Mesothelial cell of epicardium (in vitro differentiated cells): ENCODE measurements around the gene FAM3D. TPM values are rescaled to one million over a fixed set of nuclear protein-coding genes. Genes with fewer than 3 reads are reported as not detected.

Source experiments
- DNase-seq, 2 experiments: peaks; one replicate each; pipeline ENCODE4 v3.0.0; 2021; ENCODE audit warnings: low spot score in 2 of 2; ENCODE audit not compliant: unreplicated experiment in 2 of 2
- H3K27ac Mint-ChIP-seq: 2 replicates; pipeline ENCODE4 v1.8.0; 2021; ENCODE audit warnings: mixed read lengths
- H3K27me3 Mint-ChIP-seq: 2 replicates; pipeline ENCODE4 v1.8.0; 2021; ENCODE audit warnings: low read depth, mixed read lengths
- H3K36me3 Mint-ChIP-seq: 2 replicates; pipeline ENCODE4 v1.8.0; 2021; ENCODE audit warnings: mixed read lengths
- H3K4me1 Mint-ChIP-seq: 2 replicates; pipeline ENCODE4 v1.8.0; 2021; ENCODE audit warnings: mixed read lengths
- H3K4me3 Mint-ChIP-seq: 2 replicates; pipeline ENCODE4 v1.8.0; 2021; ENCODE audit warnings: mild to moderate bottlenecking, moderate library complexity, mixed read lengths
- H3K9me3 Mint-ChIP-seq: 2 replicates; pipeline ENCODE4 v1.8.0; 2021; ENCODE audit warnings: mixed read lengths
- total RNA-seq: library from RNA; stranded (reverse); gene quantifications from 3 replicates; pipeline ENCODE4 v1.2.1, GENCODE V29; 2021
- TF ChIP-seq, protein P1 (sequence below): fragments of 200-600 bp; sonication (generic); IDR thresholded peaks from one replicate; pipeline ENCODE4 v1.5.0; 2021; ENCODE audit warnings: antibody characterized with exemption; ENCODE audit not compliant: unreplicated experiment

FAM3D gene
- total RNA-seq, 1 donor from 2014 or later, result 0.16 TPM

DNA sequence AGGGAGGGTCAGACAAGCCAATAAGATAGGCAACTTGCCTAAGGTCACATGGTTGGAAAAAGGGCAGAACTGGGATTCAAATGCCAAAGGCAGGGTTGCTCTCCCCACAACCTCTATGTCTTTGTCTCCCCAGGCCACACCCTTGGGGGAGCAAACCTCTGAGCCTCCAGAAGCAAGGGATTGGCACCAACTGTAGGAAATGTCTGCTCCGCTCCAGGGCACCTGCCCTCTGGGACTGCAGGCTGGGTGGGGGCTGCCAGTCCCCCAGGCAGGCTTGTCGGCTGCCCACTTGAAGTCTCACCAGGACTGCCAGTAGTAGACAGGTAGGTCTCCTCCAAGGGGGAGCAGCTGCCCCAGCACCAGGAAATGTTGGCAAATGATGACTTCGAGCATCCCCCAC lies 2.0 kb downstream of the FAM3D start:
- Mint-ChIP-seq H3K27ac (no peak overlapping the region), H3K4me1 (no peaks in the 10 kb centered on the region), H3K9me3 (peaks cover 3% of the 10 kb centered on the region), H3K27me3 (peaks cover 32% of the 10 kb centered on the region), H3K4me3 (no peak overlapping the region), H3K36me3 (no peaks in the 10 kb centered on the region)
- no peak for DNase-seq
- TF ChIP-seq, protein P1, sequence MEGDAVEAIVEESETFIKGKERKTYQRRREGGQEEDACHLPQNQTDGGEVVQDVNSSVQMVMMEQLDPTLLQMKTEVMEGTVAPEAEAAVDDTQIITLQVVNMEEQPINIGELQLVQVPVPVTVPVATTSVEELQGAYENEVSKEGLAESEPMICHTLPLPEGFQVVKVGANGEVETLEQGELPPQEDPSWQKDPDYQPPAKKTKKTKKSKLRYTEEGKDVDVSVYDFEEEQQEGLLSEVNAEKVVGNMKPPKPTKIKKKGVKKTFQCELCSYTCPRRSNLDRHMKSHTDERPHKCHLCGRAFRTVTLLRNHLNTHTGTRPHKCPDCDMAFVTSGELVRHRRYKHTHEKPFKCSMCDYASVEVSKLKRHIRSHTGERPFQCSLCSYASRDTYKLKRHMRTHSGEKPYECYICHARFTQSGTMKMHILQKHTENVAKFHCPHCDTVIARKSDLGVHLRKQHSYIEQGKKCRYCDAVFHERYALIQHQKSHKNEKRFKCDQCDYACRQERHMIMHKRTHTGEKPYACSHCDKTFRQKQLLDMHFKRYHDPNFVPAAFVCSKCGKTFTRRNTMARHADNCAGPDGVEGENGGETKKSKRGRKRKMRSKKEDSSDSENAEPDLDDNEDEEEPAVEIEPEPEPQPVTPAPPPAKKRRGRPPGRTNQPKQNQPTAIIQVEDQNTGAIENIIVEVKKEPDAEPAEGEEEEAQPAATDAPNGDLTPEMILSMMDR, result no peak

DNA sequence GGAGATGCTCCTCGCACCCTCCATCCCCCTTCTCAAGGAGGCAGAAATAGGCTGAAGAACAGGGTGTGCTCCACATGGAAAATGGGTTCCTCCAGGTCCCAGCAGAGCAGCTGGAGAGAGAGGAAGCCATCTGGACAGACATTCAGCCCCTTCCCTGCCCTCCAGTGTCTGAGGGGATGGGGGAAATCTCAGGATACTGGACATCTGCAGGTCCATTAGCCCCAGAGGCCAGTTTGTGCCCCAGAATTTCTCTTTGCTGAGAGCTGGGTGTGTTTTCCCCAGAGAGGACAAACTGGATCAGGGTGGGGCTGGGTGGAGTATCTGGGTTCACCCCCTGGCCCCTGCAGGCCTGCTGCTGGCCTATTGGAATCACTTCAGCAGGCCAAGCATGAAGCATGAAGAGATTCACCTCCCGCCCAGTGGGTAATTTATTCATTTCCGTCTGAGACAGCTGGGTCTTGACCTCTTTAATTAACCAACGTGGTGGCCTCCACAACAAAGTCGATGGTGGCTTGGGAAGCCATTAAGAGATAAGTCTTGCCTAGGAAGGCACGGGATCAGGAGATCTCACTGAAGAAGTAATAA lies 4.6 kb downstream of the FAM3D start:
- no peaks in the 10 kb centered on the region for H3K9me3 Mint-ChIP-seq

DNA sequence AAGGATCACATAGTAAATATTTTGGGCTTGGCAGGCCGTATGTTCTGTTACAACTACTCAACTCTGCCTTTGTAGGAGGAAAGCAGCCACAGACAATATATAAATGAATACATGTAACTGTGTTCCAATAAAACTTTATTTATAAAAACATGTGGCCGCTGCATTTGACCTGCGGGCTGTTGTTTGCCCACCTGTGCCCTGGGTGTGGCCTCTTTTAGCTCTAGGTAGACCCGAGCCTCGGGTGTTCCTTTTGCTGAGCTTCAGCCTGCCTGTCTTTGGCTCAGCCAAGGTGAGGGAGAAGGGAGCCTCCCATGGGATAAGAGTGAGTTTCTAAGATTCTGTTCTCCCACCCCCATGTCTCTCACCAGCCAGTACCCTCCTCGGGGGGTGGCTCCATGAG lies 5.6 kb downstream of the FAM3D start:
- Mint-ChIP-seq H3K9me3 (no peaks in the 10 kb centered on the region), H3K4me3 (no peak overlapping the region), H3K4me1 (no peaks in the 10 kb centered on the region), H3K36me3 (no peaks in the 10 kb centered on the region), H3K27ac (no peak overlapping the region), H3K27me3 (peaks cover 37% of the 10 kb centered on the region)
- TF ChIP-seq, protein P1, result no peak
- DNase-seq, result no peak

More for the DNA sequence above, 4.6 kb downstream of the FAM3D start:
- TF ChIP-seq, protein P1, result no peak
- no peak overlapping the region for H3K27ac Mint-ChIP-seq
- peaks cover 31% of the 10 kb centered on the region for H3K27me3 Mint-ChIP-seq
- no peak overlapping the region for H3K4me3 Mint-ChIP-seq
- H3K36me3 Mint-ChIP-seq, result no peaks in the 10 kb centered on the region
- no peaks in the 10 kb centered on the region for H3K4me1 Mint-ChIP-seq
- no peak for DNase-seq

DNA sequence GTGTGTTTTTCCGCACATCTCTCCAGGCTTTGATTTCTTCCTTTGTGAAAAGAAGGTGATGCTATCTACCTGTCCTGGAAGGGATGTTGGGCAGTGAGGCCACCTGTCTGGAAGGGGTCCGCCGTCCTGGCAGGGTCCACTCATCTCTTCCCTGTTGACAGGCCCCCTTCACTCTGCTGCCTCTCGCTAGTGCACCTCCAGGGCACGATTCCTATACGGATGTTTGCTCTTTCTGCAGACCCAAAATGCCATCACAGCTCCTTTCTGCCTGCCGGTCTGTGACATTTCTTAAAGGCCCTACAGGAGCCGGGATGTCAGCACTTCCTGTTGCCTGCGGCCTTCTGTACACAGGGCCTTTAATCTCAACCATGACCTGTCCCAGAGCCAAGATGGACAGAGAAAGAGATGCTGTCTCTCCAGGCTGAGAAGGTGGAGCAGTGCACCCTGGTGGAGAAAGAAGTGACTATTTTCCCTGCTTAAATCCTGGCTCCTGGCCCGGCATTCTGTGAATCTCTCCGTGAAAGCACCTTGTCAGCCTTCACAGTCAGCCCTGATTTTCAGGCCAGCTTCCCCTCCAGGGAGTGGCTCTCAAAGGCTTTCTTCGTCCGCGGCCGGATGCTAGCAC lies 7.4 kb downstream of the FAM3D start:
- H3K4me3 Mint-ChIP-seq, result no peak overlapping the region
- no peaks in the 10 kb centered on the region for H3K36me3 Mint-ChIP-seq
- TF ChIP-seq, protein P1, result no peak
- no peak for DNase-seq
- peaks cover 41% of the 10 kb centered on the region for H3K27me3 Mint-ChIP-seq
- no peak overlapping the region for H3K27ac Mint-ChIP-seq
- H3K9me3 Mint-ChIP-seq, result no peaks in the 10 kb centered on the region
- H3K4me1 Mint-ChIP-seq, result no peaks in the 10 kb centered on the region

DNA sequence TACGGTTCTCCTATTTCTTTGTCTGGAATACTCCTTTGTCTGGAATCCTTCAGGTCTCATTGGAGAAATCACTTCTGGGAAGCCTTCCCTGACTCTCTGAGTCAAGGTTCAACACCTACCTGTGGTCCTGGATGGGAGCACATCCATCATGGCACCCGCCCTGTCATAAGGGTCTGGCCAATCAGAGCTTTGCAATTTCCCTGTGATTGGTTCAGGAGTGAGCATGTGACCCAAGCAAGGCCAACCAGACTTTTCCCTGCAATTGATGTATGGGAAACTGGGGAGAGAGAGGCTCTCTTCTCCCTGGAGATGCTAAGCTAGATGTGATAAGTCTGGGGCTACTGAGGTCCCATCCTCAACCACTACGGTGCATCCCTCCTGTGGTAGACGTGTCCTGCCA lies 8.1 kb downstream of the FAM3D start:
- no peaks in the 10 kb centered on the region for H3K9me3 Mint-ChIP-seq
- no peaks in the 10 kb centered on the region for H3K4me1 Mint-ChIP-seq
- no peaks in the 10 kb centered on the region for H3K36me3 Mint-ChIP-seq
- no peak for DNase-seq
- H3K27me3 Mint-ChIP-seq, result peaks cover 44% of the 10 kb centered on the region
- H3K4me3 Mint-ChIP-seq, result no peak overlapping the region
- no peak overlapping the region for H3K27ac Mint-ChIP-seq
- TF ChIP-seq, protein P1, result no peak
